HPDE6-E6E7 (cell line): ENCODE data around the gene CNTLN.
"Not testable (repeated sequence)": the region's sequence is repeated elsewhere in the genome, so short reads cannot be mapped to it uniquely, and the experiment has no call there.

Source experiments
- DNase-seq: peaks from one replicate; pipeline ENCODE4 v3.0.0; 2011; ENCODE audit warnings: missing footprints; ENCODE audit errors: extremely low spot score

The CNTLN gene

DNA sequence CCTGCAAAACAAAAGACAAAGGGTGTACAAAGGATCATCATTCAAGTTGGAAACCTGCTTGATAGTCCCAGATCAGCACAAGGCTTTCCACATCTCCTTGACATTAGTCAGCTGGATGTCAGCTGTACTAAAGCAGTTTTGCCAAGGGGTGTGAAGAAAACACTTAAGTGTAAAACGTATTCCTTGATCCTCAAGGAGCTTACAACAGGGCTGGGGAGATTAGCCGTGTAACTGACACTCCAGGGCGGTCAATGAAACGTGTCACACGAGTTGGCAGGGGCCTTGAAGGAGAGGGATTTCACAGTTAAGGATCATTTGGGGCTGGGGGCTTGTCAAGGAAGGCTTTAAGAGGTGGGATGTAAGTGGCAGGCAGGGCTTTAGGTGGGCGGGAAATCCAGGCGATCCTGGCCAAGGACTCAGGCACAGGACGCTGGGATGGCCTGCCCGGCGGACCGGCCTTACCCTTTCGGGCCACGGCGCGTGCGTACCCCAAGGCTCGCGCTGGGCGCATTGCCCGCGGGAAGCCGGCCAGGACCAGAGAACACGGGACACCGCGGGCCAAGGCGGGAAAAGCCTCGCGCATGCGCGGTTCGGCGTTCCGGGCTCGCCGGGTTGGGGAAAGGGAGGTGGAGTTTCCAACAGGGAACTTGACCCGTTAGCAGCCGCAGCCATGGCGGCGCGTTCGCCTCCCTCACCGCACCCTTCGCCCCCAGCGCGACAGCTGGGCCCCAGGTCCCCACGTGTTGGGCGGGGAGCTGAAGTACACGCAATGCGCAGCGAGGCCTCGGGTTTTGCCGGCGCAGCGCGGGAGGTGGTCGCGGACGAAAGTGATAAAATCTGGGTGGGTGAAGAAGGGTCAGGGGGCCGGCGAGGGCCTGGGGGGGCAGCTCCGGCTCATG is at the start of gene CNTLN:
TSS of gene CNTLN (plus strand) at position 645 of the 899 bp plus-strand sequence. CDS start at position 671, 26 bp downstream.
- peak; percentile 89 for DNase-seq

GRCh38 chr9:17088566-17088965 is 46.3 kb upstream of the CNTLN start:
- no peak for DNase-seq

DNA sequence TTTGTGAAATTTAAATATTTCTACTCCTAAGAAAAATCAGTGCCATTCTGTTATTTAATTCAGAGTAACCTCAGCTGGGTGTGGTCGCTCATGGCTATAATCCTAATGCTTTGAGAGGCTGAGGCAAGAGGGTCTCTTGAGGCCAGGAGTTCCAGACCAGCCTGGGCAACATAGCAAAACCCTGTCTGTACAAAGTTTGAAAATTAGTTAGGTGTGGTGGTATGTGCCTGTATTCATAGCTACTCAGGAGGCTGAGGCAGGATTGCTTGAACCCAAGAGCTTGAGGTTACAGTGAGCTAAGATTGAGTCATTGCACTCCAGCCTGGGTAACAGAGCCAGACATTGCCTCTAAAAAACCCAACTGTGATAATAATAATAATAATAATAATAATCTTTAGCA is 44.8 kb upstream of the CNTLN start:
- no peak for DNase-seq

- no peak for DNase-seq
Observed at GRCh38 chr9:17116400-17116837, 18.4 kb upstream of the CNTLN start.

DNA sequence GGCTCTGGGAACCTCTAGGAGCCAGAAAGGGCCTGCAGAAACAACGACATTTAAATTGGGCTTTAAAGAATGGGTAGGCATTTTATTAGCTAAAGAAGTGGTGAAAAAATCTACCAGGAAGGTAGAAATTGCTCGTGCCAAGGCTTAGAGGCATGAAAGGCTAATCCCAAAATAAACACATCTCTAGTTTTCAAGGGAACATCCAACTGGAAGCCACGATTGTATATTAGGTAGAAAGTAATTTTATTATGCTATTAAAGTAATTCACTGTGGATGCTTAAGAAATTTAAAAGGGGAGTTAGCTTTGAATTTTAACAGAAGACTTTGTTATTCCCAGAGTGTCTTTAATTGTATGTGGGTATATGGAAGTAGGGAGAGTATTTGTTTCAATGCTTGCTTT is 17.5 kb upstream of the CNTLN start:
- no peak for DNase-seq

- no peak for DNase-seq
Observed at GRCh38 chr9:17120203-17120602, 14.6 kb upstream of the CNTLN start.

DNA sequence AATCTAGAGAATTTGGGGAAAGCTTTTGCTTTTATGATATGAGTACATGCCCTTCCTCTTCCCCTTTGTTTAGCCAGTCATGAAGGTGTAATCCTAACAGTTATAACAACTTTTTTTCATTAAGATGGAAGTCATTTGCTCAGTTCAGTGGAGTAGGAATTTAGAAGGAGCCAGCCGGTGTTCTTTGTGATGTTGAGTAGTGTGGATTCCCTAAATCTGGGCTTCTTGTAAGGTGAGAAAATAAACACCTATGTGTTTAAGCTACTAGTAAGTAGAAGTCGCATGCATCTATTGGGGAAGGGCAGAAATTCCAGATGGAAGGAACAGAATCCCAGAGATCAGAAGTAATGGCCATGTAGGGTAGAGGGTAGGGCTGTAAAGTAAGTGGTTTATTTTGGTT is 13.6 kb upstream of the CNTLN start:
- no peak for DNase-seq

DNA sequence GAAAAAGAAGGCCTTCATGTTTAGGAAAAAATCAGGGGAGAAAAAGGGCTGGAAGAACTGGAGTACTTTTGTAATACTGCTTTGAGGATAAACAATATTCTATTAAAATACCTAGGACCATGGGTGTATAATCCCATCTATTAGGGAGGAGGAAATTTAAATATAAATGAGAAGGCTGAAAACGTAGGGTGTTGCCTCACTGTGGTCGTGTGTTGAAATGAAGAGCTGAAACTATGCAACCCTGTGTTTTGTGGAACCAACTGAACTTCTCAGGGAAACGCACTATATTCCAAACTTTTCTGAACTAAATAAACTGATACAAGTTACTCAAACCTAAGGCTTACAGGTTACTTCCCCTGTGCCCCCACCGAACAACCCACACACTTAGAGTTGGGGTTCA is 4.5 kb upstream of the CNTLN start:
- no peak for DNase-seq

DNA sequence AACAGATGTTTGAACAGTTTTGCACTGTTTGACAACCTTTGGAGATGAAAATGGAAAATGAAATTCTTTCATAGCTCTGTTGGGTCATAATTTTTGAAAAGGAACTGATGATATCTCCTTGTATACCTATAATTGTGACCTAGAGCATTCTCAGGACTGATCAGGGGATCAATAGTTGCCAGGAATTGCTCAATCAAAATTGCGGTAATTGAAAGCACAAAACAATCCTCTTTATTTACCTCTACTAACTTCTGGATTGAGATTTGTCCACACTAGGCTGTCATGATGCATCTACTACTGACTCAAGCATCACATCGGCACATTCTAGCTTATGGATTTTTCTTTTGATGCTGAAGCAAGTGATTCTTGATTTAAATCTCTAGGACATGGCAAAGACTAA is 4.1 kb upstream of the CNTLN start:
- DNase-seq = no peak

GRCh38 chr9:17131494-17131893 is 3.3 kb upstream of the CNTLN start:
- no peak for DNase-seq

GRCh38 chr9:17135295-17136160 is 688 bp downstream of the CNTLN start:
- DNase-seq = no peak

DNA sequence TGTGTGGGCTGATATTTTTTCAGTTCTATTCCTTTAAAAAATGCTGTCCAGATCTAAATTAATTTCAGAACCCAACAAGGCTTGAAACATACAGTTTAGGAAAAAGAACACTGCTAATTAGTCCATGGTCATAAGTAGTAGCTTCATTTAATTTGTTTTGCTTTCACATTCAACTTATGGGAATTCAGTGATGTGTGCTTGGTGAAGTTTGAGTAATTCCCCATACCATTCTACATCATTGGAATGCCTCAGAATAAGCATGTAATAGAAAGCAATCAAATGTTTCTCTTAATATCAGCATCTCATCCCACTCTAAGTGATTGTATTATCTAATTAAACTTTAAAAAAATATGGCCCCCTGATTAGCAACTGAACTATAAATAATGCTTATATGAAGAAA is 2.7 kb downstream of the CNTLN start:
- DNase-seq = no peak

- no peak for DNase-seq
Observed at GRCh38 chr9:17138503-17138902, 3.7 kb downstream of the CNTLN start.

GRCh38 chr9:17140418-17140817 is 5.6 kb downstream of the CNTLN start:
- DNase-seq = no peak

DNA sequence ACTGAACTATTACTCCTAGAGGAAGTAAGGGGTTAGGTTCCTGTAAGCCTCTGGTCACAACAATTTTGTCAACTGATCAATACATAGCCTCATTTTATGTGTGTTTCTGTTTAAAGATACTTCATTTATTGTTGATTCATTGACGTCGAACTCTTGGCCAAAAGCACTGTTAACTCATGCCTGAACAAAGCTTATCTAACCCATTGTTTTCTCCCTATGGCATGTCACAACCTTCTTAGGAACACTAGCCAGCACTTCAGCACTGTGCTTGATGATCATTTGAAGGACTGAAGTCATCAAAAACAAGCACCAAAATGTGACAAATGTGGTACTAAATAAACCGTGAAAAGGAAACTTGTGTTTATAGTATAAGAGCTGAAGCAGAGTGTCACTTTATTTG is 13.5 kb downstream of the CNTLN start:
- no peak for DNase-seq

DNA sequence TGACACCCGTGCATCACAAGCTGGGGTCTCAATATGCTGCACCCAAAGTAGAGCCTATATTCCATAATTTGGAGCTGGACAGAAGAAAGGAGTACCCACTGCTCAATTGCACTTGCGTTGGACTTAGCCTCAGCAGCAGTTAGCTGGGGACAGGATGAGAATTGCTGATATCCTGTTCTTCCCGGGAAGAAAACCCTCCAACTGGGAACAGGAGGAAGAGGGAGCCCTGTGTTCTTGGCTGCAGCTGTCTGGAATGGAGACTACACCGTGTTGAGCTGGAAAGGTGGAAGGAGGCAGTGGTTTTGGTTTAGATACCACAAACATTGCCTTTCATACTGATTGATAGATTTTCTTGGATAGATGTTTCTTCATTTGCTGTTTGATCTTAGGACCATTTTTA is 24.6 kb downstream of the CNTLN start:
- DNase-seq = no peak

- DNase-seq = no peak
Observed at GRCh38 chr9:17160327-17160726, 25.5 kb downstream of the CNTLN start.

DNA sequence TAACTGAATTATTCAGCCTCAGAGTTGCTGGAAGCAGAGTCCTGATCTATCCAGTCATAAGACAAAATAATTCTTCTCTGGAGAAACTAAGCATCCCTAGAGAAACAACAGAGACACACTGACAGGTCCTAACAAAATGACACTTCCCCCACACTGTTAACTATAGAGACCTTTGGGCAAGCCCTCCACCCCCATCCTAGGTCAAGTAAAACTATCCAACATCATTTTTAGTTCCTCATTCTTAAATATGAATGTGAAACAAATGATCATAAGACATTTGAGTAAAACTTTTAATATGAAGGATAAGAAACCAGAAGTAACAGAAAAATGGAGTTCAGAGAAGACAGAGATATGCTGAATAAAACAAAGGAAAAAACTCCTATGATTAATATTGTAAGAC is 30.9 kb downstream of the CNTLN start:
- no peak for DNase-seq

- no peak for DNase-seq
Observed at GRCh38 chr9:17166346-17166745, 31.5 kb downstream of the CNTLN start.

DNA sequence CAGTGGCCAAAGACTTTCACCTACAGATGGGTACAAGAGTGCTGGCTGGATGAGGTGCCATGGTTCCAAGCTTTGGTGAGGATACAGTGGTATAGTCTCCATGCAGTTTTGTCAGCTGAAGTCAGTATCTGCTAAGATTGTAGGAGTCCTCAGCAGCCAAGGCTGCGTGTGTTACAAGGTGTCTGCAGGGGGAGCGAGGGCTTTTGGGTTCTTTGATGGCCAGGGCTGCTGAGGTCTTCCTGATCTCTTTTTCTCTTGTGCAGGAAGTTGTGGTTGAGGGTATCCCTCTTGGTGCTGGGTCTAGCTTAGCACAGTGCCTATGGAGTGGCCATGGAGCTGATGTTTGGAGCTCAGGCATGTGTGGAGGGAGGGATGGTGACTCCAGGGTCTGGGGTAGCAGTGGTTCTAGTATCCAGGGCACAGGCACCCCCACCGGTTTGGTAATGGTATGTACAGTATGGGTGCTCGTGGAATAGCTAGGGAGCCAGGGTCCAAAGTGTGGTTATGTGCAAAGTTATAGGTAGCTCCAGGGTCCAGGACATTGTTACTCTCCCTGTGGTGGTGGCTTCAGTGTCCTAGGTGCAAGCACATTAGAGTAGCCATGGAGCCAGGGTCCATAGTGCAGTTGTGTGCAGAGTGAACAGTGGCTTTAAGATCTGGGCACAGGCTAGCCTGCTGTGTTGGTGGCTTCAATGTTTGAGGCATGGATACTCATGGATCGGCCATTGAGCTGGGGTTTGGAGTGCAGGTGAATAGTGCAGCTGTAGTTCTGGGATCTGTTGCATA is 36.7 kb downstream of the CNTLN start:
- DNase-seq = no peak

DNA sequence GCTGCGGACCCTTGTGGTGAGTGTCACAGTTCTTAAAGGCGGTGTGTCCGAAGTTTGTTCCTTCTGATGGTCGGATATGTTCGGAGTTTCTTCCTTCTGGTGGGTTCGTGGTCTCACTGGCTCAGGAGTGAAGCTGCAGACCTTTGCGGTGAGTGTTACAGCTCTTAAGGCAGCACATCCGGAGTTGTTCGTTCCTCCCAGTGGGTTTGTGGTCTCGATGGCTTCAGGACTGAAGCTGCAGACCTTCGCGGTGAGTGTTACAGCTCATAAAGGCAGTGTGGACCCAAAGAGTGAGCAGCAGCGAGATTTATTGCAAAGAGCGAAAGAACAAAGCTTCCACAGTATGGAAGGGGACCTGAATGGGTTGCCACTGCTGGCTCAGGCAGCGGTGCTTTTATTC is 42.7 kb downstream of the CNTLN start:
- DNase-seq = not testable (repeated sequence)

GRCh38 chr9:17185481-17186029 is 50.7 kb downstream of the CNTLN start:
- DNase-seq = no peak
